Esophagus muscularis mucosa (tissue), 4 donors: ENCODE measurements around the gene LTBP1.

Experiments used
- EP300 ChIP-seq: sonication (generic); formaldehyde crosslinking; IDR thresholded peaks from one replicate; pipeline ENCODE4 v1.6.1; 2017; ENCODE audit warnings: antibody characterized with exemption
- POLR2A ChIP-seq: fragments of 450-650 bp; IDR thresholded peaks from one replicate; pipeline ENCODE4 v1.6.1; 2017; ENCODE audit warnings: antibody characterized with exemption, moderate library complexity, mild to moderate bottlenecking, low read depth
- POLR2AphosphoS5 ChIP-seq, 2 donors: sonication (generic); formaldehyde crosslinking; IDR thresholded peaks; one replicate each; pipeline ENCODE4 v1.6.1; 2017; ENCODE audit warnings: antibody characterized with exemption in 2 of 2
- TF ChIP-seq, protein P1 (sequence below), 3 experiments: fragments of 200-600 bp in 2 of 3; fragments of 450-650 bp in 1 of 3; sonication (generic) in 2 of 3; IDR thresholded peaks; one replicate each; pipeline ENCODE4 v1.5.1; 2017 to 2019; ENCODE audit warnings: antibody characterized with exemption in 3 of 3, mild to moderate bottlenecking in 2 of 3, moderate library complexity in 1 of 3

DNA sequence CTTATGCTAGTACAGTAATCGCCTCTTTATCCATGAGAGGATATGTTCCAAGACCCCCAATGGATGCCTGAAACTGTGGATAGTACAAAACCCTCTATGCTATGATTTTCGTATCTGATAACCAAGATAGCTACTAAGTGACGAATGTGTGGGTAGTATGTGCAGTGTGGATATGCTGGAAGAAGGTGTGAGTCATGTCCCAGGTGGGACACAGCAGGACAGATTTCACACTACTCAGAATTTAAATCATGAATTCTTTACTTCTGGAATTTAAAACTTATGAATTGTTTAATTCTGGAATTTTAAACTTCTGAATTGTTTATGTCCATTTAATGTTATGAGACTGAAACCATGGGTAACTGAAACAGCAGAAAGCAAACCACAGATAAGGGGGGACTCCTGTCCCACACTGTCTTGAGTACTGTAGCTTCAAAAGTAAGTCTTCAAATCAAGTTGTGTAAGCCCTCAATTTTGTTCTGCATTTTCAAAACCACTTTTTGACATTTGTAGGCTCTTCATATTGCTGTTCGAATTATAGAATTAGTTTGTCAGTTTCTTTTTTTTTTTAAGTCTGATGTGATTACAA lies 116.0 kb downstream of the LTBP1 start:
- TF ChIP-seq, protein P1, sequence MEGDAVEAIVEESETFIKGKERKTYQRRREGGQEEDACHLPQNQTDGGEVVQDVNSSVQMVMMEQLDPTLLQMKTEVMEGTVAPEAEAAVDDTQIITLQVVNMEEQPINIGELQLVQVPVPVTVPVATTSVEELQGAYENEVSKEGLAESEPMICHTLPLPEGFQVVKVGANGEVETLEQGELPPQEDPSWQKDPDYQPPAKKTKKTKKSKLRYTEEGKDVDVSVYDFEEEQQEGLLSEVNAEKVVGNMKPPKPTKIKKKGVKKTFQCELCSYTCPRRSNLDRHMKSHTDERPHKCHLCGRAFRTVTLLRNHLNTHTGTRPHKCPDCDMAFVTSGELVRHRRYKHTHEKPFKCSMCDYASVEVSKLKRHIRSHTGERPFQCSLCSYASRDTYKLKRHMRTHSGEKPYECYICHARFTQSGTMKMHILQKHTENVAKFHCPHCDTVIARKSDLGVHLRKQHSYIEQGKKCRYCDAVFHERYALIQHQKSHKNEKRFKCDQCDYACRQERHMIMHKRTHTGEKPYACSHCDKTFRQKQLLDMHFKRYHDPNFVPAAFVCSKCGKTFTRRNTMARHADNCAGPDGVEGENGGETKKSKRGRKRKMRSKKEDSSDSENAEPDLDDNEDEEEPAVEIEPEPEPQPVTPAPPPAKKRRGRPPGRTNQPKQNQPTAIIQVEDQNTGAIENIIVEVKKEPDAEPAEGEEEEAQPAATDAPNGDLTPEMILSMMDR (IDR thresholded peaks at IDR 0.05), result no peak
- TF ChIP-seq POLR2A, result no peak
- no peak for TF ChIP-seq EP300
- TF ChIP-seq POLR2AphosphoS5 (IDR thresholded peaks at IDR 0.05), result no peak
